ENCODE measurements around the gene CCDC12. TPM values are rescaled to one million over a fixed set of nuclear protein-coding genes. Genes with fewer than 3 reads are reported as not detected.

Gene CCDC12
- total and polyA plus RNA-seq, 2 of the 13 experiments (the other 11 are each of a cell fraction or from before 2014, with no cell fraction given) = 30.1 to 49.5 TPM

- TF ChIP-seq MLXIP (CRISPR knock-in tag; IDR thresholded peaks at IDR 0.05; ENCODE audit: borderline replicate concordance) = no peak
- peak; percentile 65 for TF ChIP-seq RARA (CRISPR knock-in tag; IDR thresholded peaks at IDR 0.05)
- TF ChIP-seq TAF1 (CRISPR knock-in tag; IDR thresholded peaks at IDR 0.05) = peak; percentile 62; the same call in 1 of the 2 replicates
- no peak for TF ChIP-seq FIP1L1 (IDR thresholded peaks at IDR 0.05; ENCODE audit: borderline replicate concordance, insufficient read depth, low read depth, low read length)
- no peak for TF ChIP-seq PRDM15 (CRISPR knock-in tag; IDR thresholded peaks at IDR 0.05)
- no peak for TF ChIP-seq RARG (CRISPR knock-in tag; IDR thresholded peaks at IDR 0.05; ENCODE audit: low read depth)
- TF ChIP-seq ZNF280B (CRISPR knock-in tag; IDR thresholded peaks at IDR 0.05; ENCODE audit: borderline replicate concordance) = no peak; the same call in 1 of the 2 replicates
- peak; percentile 89 for TF ChIP-seq ZNF687 (CRISPR knock-in tag; IDR thresholded peaks at IDR 0.05)
- TF ChIP-seq IRX3 (CRISPR knock-in tag; IDR thresholded peaks at IDR 0.05; ENCODE audit: borderline replicate concordance, low read depth) = no peak
- TF ChIP-seq MAF1 (CRISPR knock-in tag; IDR thresholded peaks at IDR 0.05; ENCODE audit: borderline replicate concordance) = 0 out of 2 replicates have a peak, but pooled peaks have one; percentile 35
- TF ChIP-seq BRF2 (CRISPR knock-in tag; IDR thresholded peaks at IDR 0.05) = 0 out of 2 replicates have a peak, but pooled peaks have one; percentile 70
- 0 out of 2 replicates have a peak, but pooled peaks have one; percentile 66 for TF ChIP-seq SNAPC2 (CRISPR knock-in tag; IDR thresholded peaks at IDR 0.05)
Observed at GRCh38 chr3:46978985-46979944, 2.7 kb upstream of the CCDC12 start, which contains the start of gene NBEAL2 (continued).
